HEK293 (cell line): ENCODE data around the gene IRAK4.

ENCODE experiments used
- BCL11A ChIP-seq: fragments of 450-650 bp; formaldehyde crosslinking; IDR thresholded peaks from 2 replicates; pipeline ENCODE4 v1.5.1; 2016; ENCODE audit warnings: low read depth, missing biosample characterization, missing genetic modification characterization
- ELK4 ChIP-seq: IDR thresholded peaks from 2 replicates; pipeline ENCODE4 v1.6.1; 2011; ENCODE audit warnings: mild to moderate bottlenecking, low read depth, low read length, borderline replicate concordance
- GLIS2 ChIP-seq: fragments of 450-650 bp; formaldehyde crosslinking; IDR thresholded peaks from 2 replicates; pipeline ENCODE4 v1.5.1; 2016; ENCODE audit warnings: missing biosample characterization, missing genetic modification characterization
- MYNN ChIP-seq: fragments of 450-650 bp; formaldehyde crosslinking; IDR thresholded peaks from 2 replicates; pipeline ENCODE4 v1.5.1; 2016; ENCODE audit warnings: missing biosample characterization, missing genetic modification characterization, borderline replicate concordance
- SCRT1 ChIP-seq: fragments of 450-650 bp; formaldehyde crosslinking; IDR thresholded peaks from 2 replicates; pipeline ENCODE4 v1.5.1; 2016; ENCODE audit warnings: missing biosample characterization, missing genetic modification characterization, borderline replicate concordance
- WT1 ChIP-seq: fragments of 450-650 bp; formaldehyde crosslinking; IDR thresholded peaks from 2 replicates; pipeline ENCODE4 v1.5.1; 2016; ENCODE audit warnings: missing biosample characterization, missing genetic modification characterization
- ZNF138 ChIP-seq: fragments of 450-650 bp; formaldehyde crosslinking; IDR thresholded peaks from 2 replicates; pipeline ENCODE4 v1.5.1; 2016; ENCODE audit warnings: missing biosample characterization, missing genetic modification characterization, borderline replicate concordance
- ZNF221 ChIP-seq: fragments of 450-650 bp; formaldehyde crosslinking; IDR thresholded peaks from 2 replicates; pipeline ENCODE4 v1.5.1; 2017; ENCODE audit warnings: missing biosample characterization, missing genetic modification characterization, borderline replicate concordance
- ZNF23 ChIP-seq: fragments of 450-650 bp; formaldehyde crosslinking; IDR thresholded peaks from 2 replicates; pipeline ENCODE4 v1.5.1; 2016; ENCODE audit warnings: missing biosample characterization, missing genetic modification characterization, borderline replicate concordance
- ZNF311 ChIP-seq: fragments of 450-650 bp; formaldehyde crosslinking; IDR thresholded peaks from 2 replicates; pipeline ENCODE4 v1.5.1; 2017; ENCODE audit warnings: missing biosample characterization, missing genetic modification characterization, borderline replicate concordance
- ZNF341 ChIP-seq: fragments of 450-650 bp; formaldehyde crosslinking; IDR thresholded peaks from 2 replicates; pipeline ENCODE4; 2016; ENCODE audit warnings: low read depth, missing biosample characterization, missing genetic modification characterization
- ZNF391 ChIP-seq: fragments of 450-650 bp; formaldehyde crosslinking; IDR thresholded peaks from 2 replicates; pipeline ENCODE4 v1.5.1; 2016; ENCODE audit warnings: low read depth, missing biosample characterization, missing genetic modification characterization, borderline replicate concordance
- ZNF394 ChIP-seq: fragments of 450-650 bp; formaldehyde crosslinking; IDR thresholded peaks from 2 replicates; pipeline ENCODE4 v1.5.1; 2016; ENCODE audit warnings: missing biosample characterization, missing genetic modification characterization, mild to moderate bottlenecking, moderate library complexity, borderline replicate concordance
- ZNF426 ChIP-seq: fragments of 450-650 bp; formaldehyde crosslinking; IDR thresholded peaks from 2 replicates; pipeline ENCODE4 v1.5.1; 2017; ENCODE audit warnings: missing biosample characterization, missing genetic modification characterization, mild to moderate bottlenecking, inconsistent platforms, moderate library complexity
- ZNF473 ChIP-seq: fragments of 450-650 bp; formaldehyde crosslinking; IDR thresholded peaks from 2 replicates; pipeline ENCODE4 v1.5.1; 2017; ENCODE audit warnings: missing biosample characterization, missing genetic modification characterization
- ZNF513 ChIP-seq: fragments of 450-650 bp; IDR thresholded peaks from 2 replicates; pipeline ENCODE4 v1.5.1; 2018; ENCODE audit warnings: missing biosample characterization, missing genetic modification characterization
- ZNF555 ChIP-seq: fragments of 450-650 bp; formaldehyde crosslinking; conservative IDR thresholded peaks from 2 replicates; pipeline ENCODE4 v1.5.1; 2017; ENCODE audit warnings: missing biosample characterization, mild to moderate bottlenecking, missing genetic modification characterization, inconsistent platforms
- ZNF600 ChIP-seq: fragments of 450-650 bp; formaldehyde crosslinking; IDR thresholded peaks from 2 replicates; pipeline ENCODE4 v1.5.1; 2016; ENCODE audit warnings: missing biosample characterization, missing genetic modification characterization
- ZNF660 ChIP-seq: fragments of 450-650 bp; IDR thresholded peaks from 2 replicates; pipeline ENCODE4 v1.5.1; 2018; ENCODE audit warnings: missing biosample characterization, mild to moderate bottlenecking, missing genetic modification characterization
- ZNF76 ChIP-seq: fragments of 450-650 bp; formaldehyde crosslinking; IDR thresholded peaks from 2 replicates; pipeline ENCODE4; 2016; ENCODE audit warnings: low read depth, missing biosample characterization, missing genetic modification characterization, borderline replicate concordance
- ZNF768 ChIP-seq: fragments of 450-650 bp; formaldehyde crosslinking; IDR thresholded peaks from 2 replicates; pipeline ENCODE4 v1.5.1; 2018; ENCODE audit warnings: missing biosample characterization, mild to moderate bottlenecking, missing genetic modification characterization
- TF ChIP-seq, protein P1 (sequence below): fragments of 450-650 bp; formaldehyde crosslinking; conservative IDR thresholded peaks from 2 replicates; pipeline ENCODE4 v1.5.1; 2016; ENCODE audit warnings: low read depth, missing biosample characterization, missing genetic modification characterization
- TF ChIP-seq, protein P2 (sequence below): fragments of 450-650 bp; formaldehyde crosslinking; IDR thresholded peaks from 2 replicates; pipeline ENCODE4 v1.5.1; 2016; ENCODE audit warnings: missing biosample characterization, missing genetic modification characterization
- TF ChIP-seq, protein P3 (sequence below): fragments of 450-650 bp; formaldehyde crosslinking; IDR thresholded peaks from 2 replicates; pipeline ENCODE4 v1.5.1; 2016; ENCODE audit warnings: missing biosample characterization, missing genetic modification characterization
- TF ChIP-seq, protein P4 (sequence below): fragments of 450-650 bp; formaldehyde crosslinking; IDR thresholded peaks from 2 replicates; pipeline ENCODE4 v1.5.1; 2016; ENCODE audit warnings: missing biosample characterization, missing genetic modification characterization
- TF ChIP-seq, protein P5 (sequence below): fragments of 450-650 bp; formaldehyde crosslinking; optimal IDR thresholded peaks from 2 replicates; pipeline ENCODE3; 2016; ENCODE audit warnings: missing biosample characterization, mild to moderate bottlenecking, missing genetic modification characterization

The IRAK4 gene

DNA sequence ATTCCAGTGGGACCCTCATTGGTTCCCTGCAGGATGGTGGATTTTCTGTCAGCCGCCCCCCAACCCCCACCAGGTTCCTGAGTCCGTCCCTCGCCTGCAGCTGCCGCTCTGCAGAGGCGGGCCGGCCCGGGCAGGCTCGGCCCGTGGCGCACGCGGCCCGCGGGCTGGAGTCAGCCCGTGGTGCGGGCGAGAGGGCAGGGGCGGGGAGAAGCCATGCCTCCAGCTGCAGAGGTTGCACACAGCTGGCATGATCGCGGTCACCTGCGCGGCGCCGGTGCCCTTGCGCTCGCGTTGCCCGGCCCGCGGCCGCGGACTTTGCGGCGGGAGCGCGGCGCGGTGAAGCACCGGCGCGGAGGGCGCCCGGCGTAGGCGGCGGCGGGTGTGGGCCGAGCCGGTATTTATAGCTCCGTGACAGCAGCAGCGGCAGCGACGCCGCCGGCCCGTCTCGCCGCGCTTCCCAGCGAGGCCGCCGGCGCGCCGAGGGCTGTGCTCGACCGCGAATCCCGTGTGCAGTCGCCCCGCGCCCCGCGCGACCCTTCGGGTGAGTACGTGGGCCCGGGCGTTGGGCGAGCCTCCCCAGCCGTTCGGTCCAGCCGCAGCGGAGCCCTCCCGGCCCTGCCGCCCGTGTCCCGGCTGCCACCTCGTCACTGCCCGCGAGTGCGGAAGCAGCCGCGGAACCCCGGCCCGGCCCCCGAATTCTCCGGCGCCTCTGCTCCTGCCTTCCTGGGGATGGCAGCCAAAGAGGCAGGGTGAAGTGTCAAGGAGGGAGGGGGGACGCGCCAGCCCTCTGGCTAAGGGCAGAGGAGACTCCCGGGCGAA lies 77.1 kb downstream of the IRAK4 start, which contains the start of gene TMEM117 (continued):
- no peak for TF ChIP-seq ZNF513 (tag by site-specific recombination)
- TF ChIP-seq ZNF311: no peak
- TF ChIP-seq ZNF391 (tag by site-specific recombination): no peak
- peak; percentile 68 for TF ChIP-seq ZNF341 (tag by site-specific recombination)
- no peak for TF ChIP-seq ZNF473 (tag by site-specific recombination)
- TF ChIP-seq, protein P1, sequence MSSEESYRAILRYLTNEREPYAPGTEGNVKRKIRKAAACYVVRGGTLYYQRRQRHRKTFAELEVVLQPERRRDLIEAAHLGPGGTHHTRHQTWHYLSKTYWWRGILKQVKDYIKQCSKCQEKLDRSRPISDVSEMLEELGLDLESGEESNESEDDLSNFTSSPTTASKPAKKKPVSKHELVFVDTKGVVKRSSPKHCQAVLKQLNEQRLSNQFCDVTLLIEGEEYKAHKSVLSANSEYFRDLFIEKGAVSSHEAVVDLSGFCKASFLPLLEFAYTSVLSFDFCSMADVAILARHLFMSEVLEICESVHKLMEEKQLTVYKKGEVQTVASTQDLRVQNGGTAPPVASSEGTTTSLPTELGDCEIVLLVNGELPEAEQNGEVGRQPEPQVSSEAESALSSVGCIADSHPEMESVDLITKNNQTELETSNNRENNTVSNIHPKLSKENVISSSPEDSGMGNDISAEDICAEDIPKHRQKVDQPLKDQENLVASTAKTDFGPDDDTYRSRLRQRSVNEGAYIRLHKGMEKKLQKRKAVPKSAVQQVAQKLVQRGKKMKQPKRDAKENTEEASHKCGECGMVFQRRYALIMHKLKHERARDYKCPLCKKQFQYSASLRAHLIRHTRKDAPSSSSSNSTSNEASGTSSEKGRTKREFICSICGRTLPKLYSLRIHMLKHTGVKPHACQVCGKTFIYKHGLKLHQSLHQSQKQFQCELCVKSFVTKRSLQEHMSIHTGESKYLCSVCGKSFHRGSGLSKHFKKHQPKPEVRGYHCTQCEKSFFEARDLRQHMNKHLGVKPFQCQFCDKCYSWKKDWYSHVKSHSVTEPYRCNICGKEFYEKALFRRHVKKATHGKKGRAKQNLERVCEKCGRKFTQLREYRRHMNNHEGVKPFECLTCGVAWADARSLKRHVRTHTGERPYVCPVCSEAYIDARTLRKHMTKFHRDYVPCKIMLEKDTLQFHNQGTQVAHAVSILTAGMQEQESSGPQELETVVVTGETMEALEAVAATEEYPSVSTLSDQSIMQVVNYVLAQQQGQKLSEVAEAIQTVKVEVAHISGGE (tag by site-specific recombination): 0 out of 2 replicates have a peak, but pooled peaks have one; percentile 35
- no peak for TF ChIP-seq ZNF138 (tag by site-specific recombination)
- TF ChIP-seq, protein P2, sequence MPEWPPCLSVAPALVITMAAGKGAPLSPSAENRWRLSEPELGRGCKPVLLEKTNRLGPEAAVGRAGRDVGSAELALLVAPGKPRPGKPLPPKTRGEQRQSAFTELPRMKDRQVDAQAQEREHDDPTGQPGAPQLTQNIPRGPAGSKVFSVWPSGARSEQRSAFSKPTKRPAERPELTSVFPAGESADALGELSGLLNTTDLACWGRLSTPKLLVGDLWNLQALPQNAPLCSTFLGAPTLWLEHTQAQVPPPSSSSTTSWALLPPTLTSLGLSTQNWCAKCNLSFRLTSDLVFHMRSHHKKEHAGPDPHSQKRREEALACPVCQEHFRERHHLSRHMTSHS (tag by site-specific recombination): no peak
- no peak for TF ChIP-seq BCL11A
- peak; percentile 66 for TF ChIP-seq ZNF600 (tag by site-specific recombination)
- TF ChIP-seq ZNF394 (tag by site-specific recombination): no peak
- TF ChIP-seq ZNF555: no peak
- TF ChIP-seq ZNF76 (tag by site-specific recombination): peak; percentile 75; the same call in 1 of the 2 replicates
- no peak for TF ChIP-seq ZNF23 (tag by site-specific recombination)
- TF ChIP-seq ZNF221: no peak
- TF ChIP-seq ZNF660 (tag by site-specific recombination): peak; percentile 80
- no peak for TF ChIP-seq ZNF768 (tag by site-specific recombination)
- TF ChIP-seq MYNN (tag by site-specific recombination): no peak
- TF ChIP-seq, protein P3, sequence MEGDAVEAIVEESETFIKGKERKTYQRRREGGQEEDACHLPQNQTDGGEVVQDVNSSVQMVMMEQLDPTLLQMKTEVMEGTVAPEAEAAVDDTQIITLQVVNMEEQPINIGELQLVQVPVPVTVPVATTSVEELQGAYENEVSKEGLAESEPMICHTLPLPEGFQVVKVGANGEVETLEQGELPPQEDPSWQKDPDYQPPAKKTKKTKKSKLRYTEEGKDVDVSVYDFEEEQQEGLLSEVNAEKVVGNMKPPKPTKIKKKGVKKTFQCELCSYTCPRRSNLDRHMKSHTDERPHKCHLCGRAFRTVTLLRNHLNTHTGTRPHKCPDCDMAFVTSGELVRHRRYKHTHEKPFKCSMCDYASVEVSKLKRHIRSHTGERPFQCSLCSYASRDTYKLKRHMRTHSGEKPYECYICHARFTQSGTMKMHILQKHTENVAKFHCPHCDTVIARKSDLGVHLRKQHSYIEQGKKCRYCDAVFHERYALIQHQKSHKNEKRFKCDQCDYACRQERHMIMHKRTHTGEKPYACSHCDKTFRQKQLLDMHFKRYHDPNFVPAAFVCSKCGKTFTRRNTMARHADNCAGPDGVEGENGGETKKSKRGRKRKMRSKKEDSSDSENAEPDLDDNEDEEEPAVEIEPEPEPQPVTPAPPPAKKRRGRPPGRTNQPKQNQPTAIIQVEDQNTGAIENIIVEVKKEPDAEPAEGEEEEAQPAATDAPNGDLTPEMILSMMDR (tag by site-specific recombination): no peak
- 0 out of 2 replicates have a peak, but pooled peaks have one; percentile 44 for TF ChIP-seq GLIS2 (tag by site-specific recombination)
- TF ChIP-seq, protein P4, sequence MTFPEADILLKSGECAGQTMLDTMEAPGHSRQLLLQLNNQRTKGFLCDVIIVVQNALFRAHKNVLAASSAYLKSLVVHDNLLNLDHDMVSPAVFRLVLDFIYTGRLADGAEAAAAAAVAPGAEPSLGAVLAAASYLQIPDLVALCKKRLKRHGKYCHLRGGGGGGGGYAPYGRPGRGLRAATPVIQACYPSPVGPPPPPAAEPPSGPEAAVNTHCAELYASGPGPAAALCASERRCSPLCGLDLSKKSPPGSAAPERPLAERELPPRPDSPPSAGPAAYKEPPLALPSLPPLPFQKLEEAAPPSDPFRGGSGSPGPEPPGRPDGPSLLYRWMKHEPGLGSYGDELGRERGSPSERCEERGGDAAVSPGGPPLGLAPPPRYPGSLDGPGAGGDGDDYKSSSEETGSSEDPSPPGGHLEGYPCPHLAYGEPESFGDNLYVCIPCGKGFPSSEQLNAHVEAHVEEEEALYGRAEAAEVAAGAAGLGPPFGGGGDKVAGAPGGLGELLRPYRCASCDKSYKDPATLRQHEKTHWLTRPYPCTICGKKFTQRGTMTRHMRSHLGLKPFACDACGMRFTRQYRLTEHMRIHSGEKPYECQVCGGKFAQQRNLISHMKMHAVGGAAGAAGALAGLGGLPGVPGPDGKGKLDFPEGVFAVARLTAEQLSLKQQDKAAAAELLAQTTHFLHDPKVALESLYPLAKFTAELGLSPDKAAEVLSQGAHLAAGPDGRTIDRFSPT (tag by site-specific recombination): peak; percentile 45; the same call in 1 of the 2 replicates
- no peak for TF ChIP-seq ELK4
- no peak for TF ChIP-seq ZNF426 (tag by site-specific recombination)
- no peak for TF ChIP-seq WT1 (tag by site-specific recombination)
- TF ChIP-seq, protein P5, sequence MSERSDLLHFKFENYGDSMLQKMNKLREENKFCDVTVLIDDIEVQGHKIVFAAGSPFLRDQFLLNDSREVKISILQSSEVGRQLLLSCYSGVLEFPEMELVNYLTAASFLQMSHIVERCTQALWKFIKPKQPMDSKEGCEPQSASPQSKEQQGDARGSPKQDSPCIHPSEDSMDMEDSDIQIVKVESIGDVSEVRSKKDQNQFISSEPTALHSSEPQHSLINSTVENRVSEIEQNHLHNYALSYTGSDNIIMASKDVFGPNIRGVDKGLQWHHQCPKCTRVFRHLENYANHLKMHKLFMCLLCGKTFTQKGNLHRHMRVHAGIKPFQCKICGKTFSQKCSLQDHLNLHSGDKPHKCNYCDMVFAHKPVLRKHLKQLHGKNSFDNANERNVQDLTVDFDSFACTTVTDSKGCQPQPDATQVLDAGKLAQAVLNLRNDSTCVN: peak; percentile 76
- TF ChIP-seq SCRT1 (tag by site-specific recombination): no peak
